ENCODE results near the gene FGGY. TPM values are rescaled to one million over a fixed set of nuclear protein-coding genes. Genes with fewer than 3 reads are reported as not detected.

Gene FGGY
- polyA plus RNA-seq, 6 donors from 2014 or later = 6.1 to 12.0 (median 7.3) TPM

- DNase-seq (no peak), ATAC-seq (ENCODE audit: low read depth in 2 of 2) (no peak)
- Mint-ChIP-seq H3K9me3 (no peaks in the 10 kb centered on the region), H3K27ac (no peak overlapping the region), H3K36me3 (no peaks in the 10 kb centered on the region), H3K4me3 (no peak overlapping the region), H3K27me3 (no peaks in the 10 kb centered on the region), H3K4me1 (no peaks in the 10 kb centered on the region)
Measured at GRCh38 chr1:59771361-59771760, 474.5 kb downstream of the FGGY start.

- ATAC-seq (ENCODE audit: low read depth in 2 of 2) = no peak
- H3K9me3 Mint-ChIP-seq = no peaks in the 10 kb centered on the region
Measured at GRCh38 chr1:59775480-59775879, 478.6 kb downstream of the FGGY start.

GRCh38 chr1:59776960-59777852 lies 480.3 kb downstream of the FGGY start:
- ATAC-seq (ENCODE audit: low read depth in 2 of 2) (no peak), DNase-seq (no peak)
- Mint-ChIP-seq H3K9me3 (no peaks in the 10 kb centered on the region), H3K27me3 (peaks cover 0 to 6% (median 0%) of the 10 kb centered on the region in 3 donors), H3K36me3 (no peaks in the 10 kb centered on the region), H3K27ac (no peak overlapping the region), H3K4me1 (no peaks in the 10 kb centered on the region), H3K4me3 (no peak overlapping the region)

More at GRCh38 chr1:59775480-59775879, 478.6 kb downstream of the FGGY start:
- no peak for DNase-seq
- H3K27me3 Mint-ChIP-seq = peaks cover 0 to 6% (median 0%) of the 10 kb centered on the region in 3 donors
- no peak overlapping the region for H3K4me3 Mint-ChIP-seq
- no peaks in the 10 kb centered on the region for H3K4me1 Mint-ChIP-seq
- H3K27ac Mint-ChIP-seq = no peak overlapping the region
- no peaks in the 10 kb centered on the region for H3K36me3 Mint-ChIP-seq

- Mint-ChIP-seq H3K4me3 (no peak overlapping the region), H3K9me3 (no peaks in the 10 kb centered on the region), H3K27me3 (peaks cover 0 to 6% (median 0%) of the 10 kb centered on the region in 3 donors), H3K27ac (no peak overlapping the region), H3K36me3 (no peaks in the 10 kb centered on the region), H3K4me1 (no peaks in the 10 kb centered on the region)
- ATAC-seq (ENCODE audit: low read depth in 2 of 2) = no peak
- no peak for DNase-seq
Measured at GRCh38 chr1:59779949-59780348, 483.1 kb downstream of the FGGY start.

- DNase-seq (no peak), ATAC-seq (ENCODE audit: low read depth in 2 of 2) (no peak)
- Mint-ChIP-seq H3K9me3 (peaks cover 18 to 45% (median 32%) of the 10 kb centered on the region in 7 donors), H3K27ac (no peak overlapping the region), H3K4me3 (no peak overlapping the region), H3K4me1 (no peaks in the 10 kb centered on the region), H3K36me3 (peaks cover 4 to 44% of the 10 kb centered on the region in 2 donors), H3K27me3 (peaks cover 4 to 25% (median 21%) of the 10 kb centered on the region in 3 donors)
Measured at GRCh38 chr1:59788825-59789224, 491.9 kb downstream of the FGGY start.

- Mint-ChIP-seq H3K4me3 (no peak overlapping the region), H3K4me1 (no peaks in the 10 kb centered on the region), H3K36me3 (peaks cover 2 to 14% of the 10 kb centered on the region in 2 donors), H3K27me3 (peaks cover 0 to 30% (median 18%) of the 10 kb centered on the region in 3 donors), H3K9me3 (peaks cover 0 to 28% (median 16%) of the 10 kb centered on the region in 7 donors), H3K27ac (no peak overlapping the region)
- DNase-seq (no peak), ATAC-seq (ENCODE audit: low read depth in 2 of 2) (no peak)
Measured at GRCh38 chr1:59798600-59798999, 501.7 kb downstream of the FGGY start.

GRCh38 chr1:59803458-59804038 lies 506.7 kb downstream of the FGGY start:
- no peak overlapping the region for H3K4me3 Mint-ChIP-seq
- DNase-seq (no peak), ATAC-seq (ENCODE audit: low read depth in 2 of 2) (no peak)
- H3K36me3 Mint-ChIP-seq = no peaks in the 10 kb centered on the region
- peaks cover 0 to 5% (median 0%) of the 10 kb centered on the region in 7 donors for H3K9me3 Mint-ChIP-seq
- no peak overlapping the region for H3K27ac Mint-ChIP-seq
- H3K4me1 Mint-ChIP-seq = no peaks in the 10 kb centered on the region
- H3K27me3 Mint-ChIP-seq = peaks cover under 1 to 27% (median 20%) of the 10 kb centered on the region in 3 donors

GRCh38 chr1:59804301-59804700 lies 507.4 kb downstream of the FGGY start:
- H3K4me1 Mint-ChIP-seq = no peaks in the 10 kb centered on the region
- DNase-seq (no peak), ATAC-seq (ENCODE audit: low read depth in 2 of 2) (no peak)
- peaks cover 0 to 5% (median 0%) of the 10 kb centered on the region in 7 donors for H3K9me3 Mint-ChIP-seq
- no peaks in the 10 kb centered on the region for H3K36me3 Mint-ChIP-seq
- H3K27ac Mint-ChIP-seq = no peak overlapping the region
- H3K27me3 Mint-ChIP-seq = peaks cover 7 to 33% (median 27%) of the 10 kb centered on the region in 3 donors
- no peak overlapping the region for H3K4me3 Mint-ChIP-seq

- Mint-ChIP-seq H3K27me3 (peaks cover 13 to 40% (median 29%) of the 10 kb centered on the region in 3 donors), H3K4me1 (no peaks in the 10 kb centered on the region), H3K27ac (no peak overlapping the region), H3K4me3 (no peak overlapping the region), H3K36me3 (no peaks in the 10 kb centered on the region), H3K9me3 (peaks cover 0 to 5% (median 0%) of the 10 kb centered on the region in 7 donors)
- DNase-seq (no peak), ATAC-seq (ENCODE audit: low read depth in 2 of 2) (no peak)
Measured at GRCh38 chr1:59805554-59805953, 508.7 kb downstream of the FGGY start.
